ENCODE results near the gene PLEKHN1.

PLEKHN1 gene

DNA sequence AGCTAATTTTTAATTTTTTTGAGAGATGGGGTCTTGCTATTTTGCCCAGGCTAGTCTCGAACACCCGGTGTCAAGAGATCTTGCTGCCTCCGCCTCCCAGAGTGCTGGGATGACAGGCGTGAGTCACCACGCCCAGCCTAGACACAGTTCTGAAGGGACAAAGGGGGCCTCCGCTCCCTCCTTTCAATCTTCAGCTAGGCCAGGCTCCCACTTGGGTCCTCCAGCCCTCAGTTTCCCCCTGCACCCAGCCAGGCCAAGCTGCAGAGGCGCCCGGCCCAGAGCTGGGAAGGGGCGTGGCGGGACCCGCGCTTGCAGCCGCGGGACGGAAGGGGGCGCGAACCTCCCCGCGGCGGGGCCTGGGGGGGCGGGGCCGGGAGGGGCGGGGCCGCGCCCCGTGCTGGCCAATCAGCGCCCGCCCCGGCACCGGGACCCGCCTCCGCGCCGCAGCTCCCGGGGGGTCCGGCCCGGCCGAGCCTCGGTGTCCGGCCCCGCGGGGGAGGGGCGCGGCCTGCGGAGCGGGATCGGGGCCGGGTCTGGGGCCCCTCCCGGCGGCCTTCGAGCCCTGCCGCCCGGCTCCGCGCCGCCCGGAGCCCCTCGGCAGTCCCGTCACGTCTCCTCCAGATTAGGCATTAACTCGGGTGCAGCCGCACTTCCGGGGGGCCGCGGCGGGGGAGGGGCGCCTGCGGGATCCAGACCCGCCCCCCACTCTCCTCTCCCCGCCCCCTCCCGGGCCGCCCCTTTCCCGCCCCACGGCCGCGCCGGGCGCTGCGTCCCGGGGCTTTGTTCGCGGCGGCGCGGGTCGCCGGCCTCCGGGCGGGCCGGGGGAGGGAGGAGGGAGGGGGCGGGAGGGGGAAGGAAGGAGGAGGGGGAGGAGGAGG lies 53.1 kb downstream of the PLEKHN1 start:
- peak overlapping the region; percentile 46; the same call in 1 of the 2 replicates for H3K27ac ChIP-seq

DNA sequence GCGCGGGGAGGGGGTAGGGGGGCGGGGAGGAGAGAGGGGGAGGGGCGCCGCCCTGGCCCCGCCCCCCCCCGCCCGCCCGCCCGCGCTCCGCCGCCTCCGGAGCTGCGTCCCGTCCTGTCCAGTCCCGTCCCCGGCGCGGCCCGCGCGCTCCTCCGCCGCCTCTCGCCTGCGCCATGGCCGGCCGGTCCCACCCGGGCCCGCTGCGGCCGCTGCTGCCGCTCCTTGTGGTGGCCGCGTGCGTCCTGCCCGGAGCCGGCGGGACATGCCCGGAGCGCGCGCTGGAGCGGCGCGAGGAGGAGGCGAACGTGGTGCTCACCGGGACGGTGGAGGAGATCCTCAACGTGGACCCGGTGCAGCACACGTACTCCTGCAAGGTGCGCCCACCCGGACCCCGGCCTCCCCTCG lies 53.7 kb downstream of the PLEKHN1 start, which contains the start of gene AGRN:
AGRN (plus strand) TSS at position 121 of the 405 bp plus-strand sequence; CDS start at position 174, 53 bp downstream.
- Histone ChIP-seq H3K4me3 (peak within 1 kb of the TSS; percentile 78), H3K27ac (peak within 1 kb of the TSS; percentile 54), H3K36me3 (ENCODE audit: insufficient read depth, low read length) (peaks cover 5% of the 10 kb centered on the region; the same call in 1 of the 2 replicates), H3K9ac (ENCODE audit: insufficient read length) (peak within 1 kb of the TSS; percentile 45), H3K9me3 (ENCODE audit: low read depth, low read length) (no peaks in the 10 kb centered on the region)
- DNase-seq (ENCODE audit: low read depth, low spot score), result no peak
- TF ChIP-seq EZH2 (IDR thresholded peaks at IDR 0.05), result no peak

More for the DNA sequence above, 53.1 kb downstream of the PLEKHN1 start:
- no peaks in the 10 kb centered on the region for H3K9me3 ChIP-seq (ENCODE audit: low read depth, low read length)
- DNase-seq (ENCODE audit: low read depth, low spot score), result no peak
- peak overlapping the region; percentile 52; the same call in 1 of the 2 replicates for H3K4me3 ChIP-seq
- H3K9ac ChIP-seq (ENCODE audit: insufficient read length), result no peak overlapping the region
- no peak for TF ChIP-seq EZH2 (IDR thresholded peaks at IDR 0.05)
- TF ChIP-seq FOXP2 (optimal IDR thresholded peaks at IDR 0.05; ENCODE audit: control extremely low read depth, extremely low read length, insufficient read depth), result no peak
- no peak for TF ChIP-seq POLR2AphosphoS5 (IDR thresholded peaks at IDR 0.05; ENCODE audit: borderline replicate concordance, low read depth, low read length)
- peaks cover 5% of the 10 kb centered on the region; the same call in 1 of the 2 replicates for H3K36me3 ChIP-seq (ENCODE audit: insufficient read depth, low read length)

DNA sequence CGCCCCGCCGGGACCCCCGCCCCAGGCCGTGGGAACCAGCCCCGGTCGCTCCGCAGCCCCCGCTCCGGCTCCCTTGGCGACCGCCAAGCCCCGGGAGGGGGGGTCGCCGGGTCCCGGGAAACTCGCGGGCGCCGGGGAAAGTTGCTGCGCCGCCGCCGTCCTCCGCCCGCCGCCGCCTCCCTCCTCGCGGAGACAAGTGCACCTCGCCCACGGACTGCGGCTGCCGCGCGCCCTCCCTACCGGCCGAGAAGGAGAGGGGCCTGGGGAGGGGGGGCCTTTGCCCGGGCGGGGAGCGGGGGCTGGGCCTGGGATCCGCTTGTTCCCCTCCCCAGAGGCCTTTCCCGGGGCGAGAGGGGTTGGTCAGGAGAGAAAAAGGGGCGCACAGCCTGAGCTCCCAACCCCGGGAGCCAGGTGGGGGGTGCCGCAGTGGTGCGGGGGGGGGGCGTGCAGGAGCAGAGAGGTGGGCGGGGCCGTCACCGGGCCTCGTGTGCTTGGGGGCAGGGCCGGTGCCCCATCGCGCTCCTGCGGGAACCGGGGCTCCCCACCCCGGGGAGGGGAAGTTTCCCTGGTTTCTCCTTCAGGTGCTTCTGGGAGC lies 54.2 kb downstream of the PLEKHN1 start:
- Histone ChIP-seq H3K9ac (ENCODE audit: insufficient read length) (peak overlapping the region; percentile 45), H3K4me3 (peak overlapping the region; percentile 78), H3K36me3 (ENCODE audit: insufficient read depth, low read length) (peaks cover 5% of the 10 kb centered on the region; the same call in 1 of the 2 replicates), H3K27ac (peak overlapping the region; percentile 54), H3K9me3 (ENCODE audit: low read depth, low read length) (no peaks in the 10 kb centered on the region)
- DNase-seq (ENCODE audit: low read depth, low spot score), result no peak
- TF ChIP-seq EZH2 (IDR thresholded peaks at IDR 0.05) (no peak), POLR2AphosphoS5 (IDR thresholded peaks at IDR 0.05; ENCODE audit: borderline replicate concordance, low read depth, low read length) (no peak), FOXP2 (optimal IDR thresholded peaks at IDR 0.05; ENCODE audit: control extremely low read depth, extremely low read length, insufficient read depth) (no peak)

DNA sequence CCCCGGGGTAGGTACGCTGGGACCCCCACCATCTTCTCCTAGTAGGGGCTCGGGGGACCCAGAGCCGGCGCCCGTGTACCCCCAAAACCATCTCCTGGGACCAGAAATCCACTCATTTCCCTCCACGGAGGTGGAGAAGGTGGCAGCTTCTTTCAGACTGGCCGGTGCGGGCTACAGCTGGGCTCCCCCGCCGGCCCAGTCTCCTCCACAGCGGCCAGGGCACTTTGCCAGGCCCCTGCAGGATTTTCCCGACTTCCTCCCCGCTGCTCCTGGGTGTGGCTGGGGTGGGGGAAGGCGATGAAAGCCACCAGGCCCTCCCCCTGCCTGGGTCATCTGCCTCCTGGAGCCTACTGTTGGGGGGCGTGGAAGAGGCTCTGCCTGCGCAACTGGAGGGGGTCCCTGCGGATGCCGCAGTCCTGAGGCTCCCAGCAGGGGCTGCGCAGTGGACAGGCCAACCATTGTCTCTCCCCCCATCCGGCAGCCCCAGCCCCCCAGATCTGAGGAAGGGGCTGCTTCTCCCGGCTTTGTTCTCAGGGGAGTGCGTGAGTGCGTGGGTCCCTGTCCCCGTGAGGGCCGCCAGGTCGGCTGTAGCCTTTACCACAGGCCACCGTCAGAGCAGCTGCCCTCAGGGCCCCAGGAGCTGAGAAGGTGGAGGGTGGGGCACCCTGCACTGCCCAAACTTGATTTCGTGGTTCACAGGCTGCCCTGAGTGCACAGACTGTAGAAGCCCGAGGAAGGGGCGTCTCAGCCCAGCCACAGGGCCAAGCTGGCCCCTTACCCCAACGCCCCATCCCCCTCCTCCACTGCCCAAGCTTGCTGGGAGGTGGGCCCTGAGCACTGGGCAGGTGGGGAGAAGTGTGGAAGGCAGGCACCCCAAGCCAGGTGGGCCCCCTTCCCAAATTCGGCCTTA lies 55.0 kb downstream of the PLEKHN1 start:
- Histone ChIP-seq H3K9ac (ENCODE audit: insufficient read length) (peak overlapping the region; percentile 24), H3K36me3 (ENCODE audit: insufficient read depth, low read length) (peaks cover 5% of the 10 kb centered on the region; the same call in 1 of the 2 replicates), H3K9me3 (ENCODE audit: low read depth, low read length) (no peaks in the 10 kb centered on the region), H3K27ac (peak overlapping the region; percentile 54), H3K4me3 (peak overlapping the region; percentile 78)
- no peak for DNase-seq (ENCODE audit: low read depth, low spot score)
- TF ChIP-seq POLR2AphosphoS5 (IDR thresholded peaks at IDR 0.05; ENCODE audit: borderline replicate concordance, low read depth, low read length) (peak; percentile 41; the same call in 1 of the 2 replicates), FOXP2 (optimal IDR thresholded peaks at IDR 0.05; ENCODE audit: control extremely low read depth, extremely low read length, insufficient read depth) (no peak), EZH2 (IDR thresholded peaks at IDR 0.05) (no peak)

DNA sequence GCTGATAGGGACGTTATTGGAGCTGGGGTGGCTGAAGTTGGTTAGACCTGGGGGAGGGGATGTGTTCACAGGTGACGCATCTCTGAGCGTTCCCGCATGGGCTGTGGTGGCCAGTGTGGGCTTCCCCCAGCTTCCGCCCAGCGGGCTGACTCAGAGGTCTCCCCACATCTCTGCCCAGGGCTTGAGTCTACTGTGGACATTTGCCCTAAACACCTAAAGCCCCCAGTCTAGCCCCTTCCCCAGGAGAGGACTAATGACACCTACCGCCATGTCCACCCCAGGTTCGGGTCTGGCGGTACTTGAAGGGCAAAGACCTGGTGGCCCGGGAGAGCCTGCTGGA lies 55.6 kb downstream of the PLEKHN1 start:
- peak overlapping the region; percentile 78 for H3K4me3 ChIP-seq
- no peak for TF ChIP-seq POLR2AphosphoS5 (IDR thresholded peaks at IDR 0.05; ENCODE audit: borderline replicate concordance, low read depth, low read length)
- no peak for TF ChIP-seq EZH2 (IDR thresholded peaks at IDR 0.05)
- TF ChIP-seq FOXP2 (optimal IDR thresholded peaks at IDR 0.05; ENCODE audit: control extremely low read depth, extremely low read length, insufficient read depth), result no peak
- no peak for DNase-seq (ENCODE audit: low read depth, low spot score)
- H3K9ac ChIP-seq (ENCODE audit: insufficient read length), result no peak overlapping the region
- H3K36me3 ChIP-seq (ENCODE audit: insufficient read depth, low read length), result peaks cover 5% of the 10 kb centered on the region; the same call in 1 of the 2 replicates
- H3K9me3 ChIP-seq (ENCODE audit: low read depth, low read length), result no peaks in the 10 kb centered on the region
- H3K27ac ChIP-seq, result no peak overlapping the region

DNA sequence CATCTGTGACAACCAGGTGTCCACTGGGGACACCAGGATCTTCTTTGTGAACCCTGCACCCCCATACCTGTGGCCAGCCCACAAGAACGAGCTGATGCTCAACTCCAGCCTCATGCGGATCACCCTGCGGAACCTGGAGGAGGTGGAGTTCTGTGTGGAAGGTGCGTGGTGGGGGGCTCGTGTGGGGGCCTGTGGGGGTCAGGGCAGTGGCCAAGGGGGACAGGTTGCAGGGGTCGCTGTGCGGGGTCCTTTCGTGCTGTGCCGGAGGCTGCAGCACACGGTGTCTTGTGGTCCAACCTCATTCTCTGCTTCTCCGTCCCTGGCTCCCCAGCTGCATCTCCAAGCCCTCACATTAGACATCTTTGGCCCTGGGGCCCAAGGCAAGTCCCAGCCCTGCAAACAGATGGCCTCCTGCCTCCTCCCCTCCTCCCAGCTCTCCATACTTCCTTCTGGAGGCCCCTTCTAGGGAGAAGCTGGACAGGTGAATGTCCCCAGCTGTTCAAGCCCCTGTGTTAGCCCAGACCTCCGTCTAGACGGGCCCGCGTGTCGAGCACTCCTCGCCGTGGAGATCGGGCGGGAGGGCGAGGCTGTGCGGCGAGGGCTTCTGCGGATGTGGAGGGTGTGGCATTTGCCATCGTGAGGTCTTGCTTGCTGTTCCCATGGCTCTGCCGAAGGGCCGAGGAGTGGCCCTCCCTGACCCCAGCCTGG lies 56.2 kb downstream of the PLEKHN1 start:
- no peak for DNase-seq (ENCODE audit: low read depth, low spot score)
- no peak overlapping the region for H3K4me3 ChIP-seq
- H3K9ac ChIP-seq (ENCODE audit: insufficient read length), result no peak overlapping the region

DNA sequence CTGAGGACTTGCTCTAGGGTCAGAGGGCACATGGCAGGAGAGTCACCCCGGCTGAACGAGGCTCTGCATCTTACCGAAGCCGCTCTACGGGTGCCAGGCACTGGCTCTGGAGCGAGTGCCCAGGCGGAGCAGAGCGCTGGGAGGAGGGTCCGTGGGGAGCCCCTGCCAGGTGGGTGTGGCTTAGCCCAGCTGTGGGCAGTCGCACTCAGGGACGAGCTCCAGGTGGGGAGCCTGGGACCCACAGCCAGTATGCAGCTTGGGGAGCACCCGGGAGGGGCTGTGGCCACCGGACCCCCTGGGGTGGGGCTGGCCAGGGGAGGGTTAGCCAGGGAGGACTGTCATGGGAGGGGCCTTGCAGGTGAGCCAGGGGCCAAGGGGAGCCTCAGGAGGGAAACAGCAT lies 57.4 kb downstream of the PLEKHN1 start:
- TF ChIP-seq EZH2 (IDR thresholded peaks at IDR 0.05) (no peak), POLR2AphosphoS5 (IDR thresholded peaks at IDR 0.05; ENCODE audit: borderline replicate concordance, low read depth, low read length) (no peak), FOXP2 (optimal IDR thresholded peaks at IDR 0.05; ENCODE audit: control extremely low read depth, extremely low read length, insufficient read depth) (no peak)
- no peak overlapping the region for H3K9ac ChIP-seq (ENCODE audit: insufficient read length)
- no peak for DNase-seq (ENCODE audit: low read depth, low spot score)
- H3K4me3 ChIP-seq, result no peak overlapping the region
- no peaks in the 10 kb centered on the region for H3K9me3 ChIP-seq (ENCODE audit: low read depth, low read length)
- peaks cover 9% of the 10 kb centered on the region; the same call in 1 of the 2 replicates for H3K36me3 ChIP-seq (ENCODE audit: insufficient read depth, low read length)
- H3K27ac ChIP-seq, result no peak overlapping the region

More for the DNA sequence above, 56.2 kb downstream of the PLEKHN1 start:
- Histone ChIP-seq H3K36me3 (ENCODE audit: insufficient read depth, low read length) (peaks cover 9% of the 10 kb centered on the region; the same call in 1 of the 2 replicates), H3K9me3 (ENCODE audit: low read depth, low read length) (no peaks in the 10 kb centered on the region), H3K27ac (no peak overlapping the region)
- TF ChIP-seq FOXP2 (optimal IDR thresholded peaks at IDR 0.05; ENCODE audit: control extremely low read depth, extremely low read length, insufficient read depth) (no peak), POLR2AphosphoS5 (IDR thresholded peaks at IDR 0.05; ENCODE audit: borderline replicate concordance, low read depth, low read length) (no peak), EZH2 (IDR thresholded peaks at IDR 0.05) (no peak)

Data from SK-N-MC (cell line).